Myometrial cell (primary cell): ENCODE measurements around the gene ZNF474. TPM values are rescaled to one million over a fixed set of nuclear protein-coding genes. Genes with fewer than 3 reads are reported as not detected.

Experiments used
- total RNA-seq: library from RNA; depleted of rRNA; stranded (reverse); fragments of >200 nt; gene quantifications from 2 replicates; pipeline ENCODE4 v1.2.3, GENCODE V29; 2015

The ZNF474 gene
- total RNA-seq = 0.29 and 0.53 TPM in 2 replicates

GRCh38 chr5:122129306-122129705 lies at the start of gene ZNF474:
ZNF474 (plus strand) TSS chr5:122129546; CDS start chr5:122151991, 22,445 bp downstream.

Other genes starting within 250 kb of the ZNF474 start
- 6.3 and 7.6 TPM in 2 replicates for gene SRFBP1, start 167.6 kb upstream of the ZNF474 start, total RNA-seq
- 73.8 and 87.9 TPM in 2 replicates for gene LOX, start 51.3 kb upstream of the ZNF474 start, total RNA-seq
- 14.4 and 26.2 TPM in 2 replicates for gene SNCAIP, start 182.7 kb downstream of the ZNF474 start, total RNA-seq